HEK293 (cell line): ENCODE measurements around the gene TMEM198.

Experiments
- CTCF ChIA-PET: fragments of 350-600 bp; formaldehyde crosslinking; extraction: SDS; loops from one replicate; lab custom pipeline; 2021; ENCODE audit warnings: antibody characterized with exemption; lab: Yijun Ruan, JAX
- POLR2A ChIA-PET: fragments of 300-600 bp; formaldehyde crosslinking; extraction: SDS; loops from one replicate; lab custom pipeline; 2020; ENCODE audit warnings: antibody characterized with exemption, inconsistent platforms; lab: Yijun Ruan, JAX
- H3K27ac ChIP-seq: fragments of 200-500 bp; sonication (Bioruptor generic); 2 replicates; pipeline ENCODE4 v1.5.1; 2014; ENCODE audit warnings: low read depth, low read length, control low read depth, inconsistent platforms; ENCODE audit errors: extremely low read depth
- H3K36me3 ChIP-seq, 2 experiments: fragments of 200-500 bp in 1 of 2; sonication (Bioruptor generic) in 1 of 2; 1 replicate in 1 of 2; 2 replicates in 1 of 2; pipeline ENCODE4 v1.5.1; 2014 to 2017; ENCODE audit warnings: inconsistent platforms in 2 of 2, low read length in 2 of 2; ENCODE audit not compliant: control insufficient read depth in 2 of 2, insufficient read depth in 1 of 2
- H3K4me1 ChIP-seq: fragments of 200-500 bp; sonication (Bioruptor generic); 2 replicates; pipeline ENCODE4 v1.5.1; 2014; ENCODE audit warnings: mild to moderate bottlenecking, low read length, inconsistent platforms; ENCODE audit not compliant: control insufficient read depth, insufficient read depth
- H3K4me3 ChIP-seq: 2 replicates; pipeline ENCODE4 v1.5.1; 2011; ENCODE audit warnings: low read depth, mild to moderate bottlenecking, control low read depth, low read length, moderate library complexity
- H3K9me3 ChIP-seq: fragments of 200-500 bp; sonication (Bioruptor generic); 2 replicates; pipeline ENCODE4 v1.5.1; 2014; ENCODE audit warnings: low read depth, low read length, inconsistent platforms; ENCODE audit not compliant: control insufficient read depth, insufficient read depth
- KLF10 ChIP-seq: fragments of 450-650 bp; IDR thresholded peaks from 2 replicates; pipeline ENCODE4 v1.5.1; 2018; ENCODE audit warnings: missing biosample characterization, mild to moderate bottlenecking, missing genetic modification characterization
- KLF9 ChIP-seq: fragments of 450-650 bp; formaldehyde crosslinking; IDR thresholded peaks from 2 replicates; pipeline ENCODE4 v1.5.1; 2016; ENCODE audit warnings: missing biosample characterization, missing genetic modification characterization, low read depth
- MYNN ChIP-seq: fragments of 450-650 bp; formaldehyde crosslinking; IDR thresholded peaks from 2 replicates; pipeline ENCODE4 v1.5.1; 2016; ENCODE audit warnings: missing biosample characterization, missing genetic modification characterization, borderline replicate concordance
- ZBTB48 ChIP-seq: fragments of 450-650 bp; formaldehyde crosslinking; IDR thresholded peaks from 2 replicates; pipeline ENCODE4 v1.5.1; 2016; ENCODE audit warnings: missing biosample characterization, missing genetic modification characterization
- ZBTB8A ChIP-seq: fragments of 450-650 bp; formaldehyde crosslinking; IDR thresholded peaks from 2 replicates; pipeline ENCODE4 v1.5.1; 2016; ENCODE audit warnings: missing biosample characterization, missing genetic modification characterization
- ZFP3 ChIP-seq: fragments of 450-650 bp; formaldehyde crosslinking; IDR thresholded peaks from 2 replicates; pipeline ENCODE4 v1.5.1; 2016; ENCODE audit warnings: low read depth, missing biosample characterization, missing genetic modification characterization
- ZNF211 ChIP-seq: fragments of 450-650 bp; formaldehyde crosslinking; IDR thresholded peaks from 2 replicates; pipeline ENCODE4 v1.5.1; 2016; ENCODE audit warnings: low read depth, missing biosample characterization, missing genetic modification characterization
- ZNF266 ChIP-seq: fragments of 450-650 bp; formaldehyde crosslinking; IDR thresholded peaks from 2 replicates; pipeline ENCODE4 v1.5.1; 2016; ENCODE audit warnings: missing biosample characterization, missing genetic modification characterization, low read depth
- ZNF341 ChIP-seq: fragments of 450-650 bp; formaldehyde crosslinking; IDR thresholded peaks from 2 replicates; pipeline ENCODE4; 2016; ENCODE audit warnings: low read depth, missing biosample characterization, missing genetic modification characterization
- ZNF354C ChIP-seq: fragments of 450-650 bp; formaldehyde crosslinking; IDR thresholded peaks from 2 replicates; pipeline ENCODE4 v1.5.1; 2016; ENCODE audit warnings: missing biosample characterization, missing genetic modification characterization, low read depth, borderline replicate concordance
- ZNF416 ChIP-seq: fragments of 450-650 bp; formaldehyde crosslinking; IDR thresholded peaks from 2 replicates; pipeline ENCODE4 v1.5.1; 2016; ENCODE audit warnings: missing biosample characterization, missing genetic modification characterization
- ZNF426 ChIP-seq: fragments of 450-650 bp; formaldehyde crosslinking; IDR thresholded peaks from 2 replicates; pipeline ENCODE4 v1.5.1; 2017; ENCODE audit warnings: missing biosample characterization, missing genetic modification characterization, mild to moderate bottlenecking, inconsistent platforms, moderate library complexity
- ZNF529 ChIP-seq: fragments of 450-650 bp; formaldehyde crosslinking; IDR thresholded peaks from 2 replicates; pipeline ENCODE4 v1.5.1; 2017; ENCODE audit warnings: missing genetic modification characterization, missing biosample characterization; ENCODE audit not compliant: insufficient replicate concordance
- ZNF624 ChIP-seq: fragments of 450-650 bp; formaldehyde crosslinking; IDR thresholded peaks from 2 replicates; pipeline ENCODE4 v1.5.1; 2017; ENCODE audit warnings: missing biosample characterization, missing genetic modification characterization
- ZNF629 ChIP-seq: fragments of 450-650 bp; formaldehyde crosslinking; IDR thresholded peaks from 2 replicates; pipeline ENCODE4 v1.5.1; 2017; ENCODE audit warnings: missing biosample characterization, missing genetic modification characterization
- TF ChIP-seq, protein P1 (sequence below): fragments of 450-650 bp; formaldehyde crosslinking; IDR thresholded peaks from 2 replicates; pipeline ENCODE4 v1.5.1; 2016; ENCODE audit warnings: missing biosample characterization, missing genetic modification characterization, low read depth
- TF ChIP-seq, protein P2 (sequence below): fragments of 450-650 bp; formaldehyde crosslinking; IDR thresholded peaks from 2 replicates; pipeline ENCODE4 v1.5.1; 2016; ENCODE audit warnings: missing biosample characterization, missing genetic modification characterization
- TF ChIP-seq, protein P3 (sequence below): fragments of 450-650 bp; formaldehyde crosslinking; IDR thresholded peaks from 2 replicates; pipeline ENCODE4 v1.5.1; 2017; ENCODE audit warnings: missing biosample characterization, mild to moderate bottlenecking, missing genetic modification characterization, moderate library complexity
- TF ChIP-seq, protein P4 (sequence below): fragments of 450-650 bp; formaldehyde crosslinking; IDR thresholded peaks from 2 replicates; pipeline ENCODE4 v1.5.1; 2016; ENCODE audit warnings: missing biosample characterization, missing genetic modification characterization
- TF ChIP-seq, protein P5 (sequence below): fragments of 450-650 bp; formaldehyde crosslinking; IDR thresholded peaks from 2 replicates; pipeline ENCODE4 v1.5.1; 2016; ENCODE audit warnings: missing biosample characterization, missing genetic modification characterization
- TF ChIP-seq, protein P6 (sequence below): fragments of 450-650 bp; formaldehyde crosslinking; IDR thresholded peaks from 2 replicates; pipeline ENCODE4 v1.5.1; 2016; ENCODE audit warnings: missing biosample characterization, missing genetic modification characterization

Gene TMEM198

DNA sequence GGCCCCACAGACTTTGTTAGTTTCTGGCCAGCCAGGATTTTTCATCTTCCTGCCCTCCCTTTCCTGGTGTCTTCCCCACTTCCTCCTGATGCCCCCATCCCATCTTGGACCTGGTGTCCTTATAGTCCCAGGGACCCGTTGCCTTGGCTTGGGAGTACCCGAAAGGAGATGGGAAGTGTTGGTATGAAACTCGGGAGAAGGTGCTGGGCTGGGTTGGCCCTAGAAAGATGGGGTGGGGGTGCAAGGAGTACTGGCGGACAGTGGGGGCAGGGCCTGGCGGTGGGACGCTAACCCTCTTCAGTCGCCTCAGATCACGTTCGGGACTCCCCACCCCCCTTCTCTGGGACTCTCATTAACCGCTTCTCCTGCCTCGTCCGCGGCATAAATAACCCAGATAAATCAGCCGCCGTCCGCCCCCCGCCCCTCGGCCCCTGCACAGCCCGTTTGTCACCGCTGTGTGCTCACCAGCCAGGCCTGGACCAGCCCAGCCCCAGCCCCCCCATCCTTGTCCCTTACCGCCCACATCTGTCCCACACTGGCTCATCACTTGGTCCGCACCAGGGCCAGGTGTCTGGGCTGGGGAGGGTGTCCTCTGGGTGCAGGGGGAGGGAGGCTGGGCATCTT, 33.2 kb upstream of the TMEM198 start:
- Histone ChIP-seq H3K9me3 (no peaks in the 10 kb centered on the region), H3K4me3 (no peak overlapping the region), H3K27ac (no peak overlapping the region), H3K4me1 (peaks cover 2% of the 10 kb centered on the region), H3K36me3 (peaks cover 0 to 19% of the 10 kb centered on the region in 2 experiments; a peak in 1 of 3 replicates)
- TF ChIP-seq, protein P1, sequence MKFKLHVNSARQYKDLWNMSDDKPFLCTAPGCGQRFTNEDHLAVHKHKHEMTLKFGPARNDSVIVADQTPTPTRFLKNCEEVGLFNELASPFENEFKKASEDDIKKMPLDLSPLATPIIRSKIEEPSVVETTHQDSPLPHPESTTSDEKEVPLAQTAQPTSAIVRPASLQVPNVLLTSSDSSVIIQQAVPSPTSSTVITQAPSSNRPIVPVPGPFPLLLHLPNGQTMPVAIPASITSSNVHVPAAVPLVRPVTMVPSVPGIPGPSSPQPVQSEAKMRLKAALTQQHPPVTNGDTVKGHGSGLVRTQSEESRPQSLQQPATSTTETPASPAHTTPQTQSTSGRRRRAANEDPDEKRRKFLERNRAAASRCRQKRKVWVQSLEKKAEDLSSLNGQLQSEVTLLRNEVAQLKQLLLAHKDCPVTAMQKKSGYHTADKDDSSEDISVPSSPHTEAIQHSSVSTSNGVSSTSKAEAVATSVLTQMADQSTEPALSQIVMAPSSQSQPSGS (tag by site-specific recombination): no peak
- TF ChIP-seq ZNF416: no peak
- TF ChIP-seq ZFP3 (tag by site-specific recombination): no peak
- no peak for TF ChIP-seq ZNF341 (tag by site-specific recombination)
- no peak for TF ChIP-seq ZNF354C (tag by site-specific recombination)
- no peak for TF ChIP-seq ZBTB48 (tag by site-specific recombination)
- TF ChIP-seq, protein P2, sequence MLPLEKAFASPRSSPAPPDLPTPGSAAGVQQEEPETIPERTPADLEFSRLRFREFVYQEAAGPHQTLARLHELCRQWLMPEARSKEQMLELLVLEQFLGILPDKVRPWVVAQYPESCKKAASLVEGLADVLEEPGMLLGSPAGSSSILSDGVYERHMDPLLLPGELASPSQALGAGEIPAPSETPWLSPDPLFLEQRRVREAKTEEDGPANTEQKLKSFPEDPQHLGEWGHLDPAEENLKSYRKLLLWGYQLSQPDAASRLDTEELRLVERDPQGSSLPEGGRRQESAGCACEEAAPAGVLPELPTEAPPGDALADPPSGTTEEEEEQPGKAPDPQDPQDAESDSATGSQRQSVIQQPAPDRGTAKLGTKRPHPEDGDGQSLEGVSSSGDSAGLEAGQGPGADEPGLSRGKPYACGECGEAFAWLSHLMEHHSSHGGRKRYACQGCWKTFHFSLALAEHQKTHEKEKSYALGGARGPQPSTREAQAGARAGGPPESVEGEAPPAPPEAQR (tag by site-specific recombination): no peak
- POLR2A ChIA-PET: interaction anchor here (0.6 to 2.0 kb wide), 6 partner anchors 11 to 31 kb away, joined by 3 to 21 read pairs (median 6); partner anchors contain the start of gene GMPPA
- CTCF ChIA-PET: interaction anchor here (0.6 to 9.5 kb wide), 24 partner anchors 8 to 1759 kb away, joined by 3 to 150 read pairs (median 5); partner anchors contain the start of genes DNPEP, GMPPA and STK16

DNA sequence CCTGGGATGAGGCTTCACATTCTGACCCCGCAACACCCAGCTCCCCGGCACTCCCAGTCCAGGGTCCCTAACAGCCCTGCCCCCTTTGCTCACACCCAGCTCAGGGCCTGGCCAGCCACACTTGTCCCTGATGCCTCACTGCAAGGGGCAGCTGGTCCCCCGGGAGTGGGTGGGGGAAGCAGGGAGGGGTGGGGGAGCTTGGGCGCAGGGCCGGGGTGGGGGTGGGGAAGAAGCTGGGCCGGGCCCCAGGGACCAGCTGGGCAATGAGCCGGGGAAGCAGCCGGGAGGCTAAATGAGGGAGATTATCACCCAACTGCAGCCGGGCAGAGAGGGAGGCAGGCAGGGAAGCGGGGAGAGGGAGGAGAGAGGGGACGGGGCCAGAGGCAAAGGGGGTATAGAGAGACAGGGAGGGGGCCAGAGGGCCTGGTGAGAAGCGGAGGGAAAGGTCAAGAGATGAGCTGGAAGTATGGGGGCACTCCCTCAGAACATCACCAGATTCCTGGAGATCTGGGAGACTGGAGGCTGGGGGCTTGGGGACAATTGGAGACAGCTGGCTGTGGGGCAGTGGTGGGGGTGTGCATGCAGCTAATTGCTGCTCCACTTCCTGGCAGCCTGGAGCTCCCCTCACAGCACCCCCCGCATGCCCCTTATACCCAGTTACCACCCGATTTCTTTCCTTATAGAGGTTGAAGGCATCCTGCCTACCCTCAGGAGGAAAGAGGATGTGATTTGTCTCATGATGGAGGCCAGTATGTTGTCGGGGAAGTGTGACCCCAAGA, 32.1 kb upstream of the TMEM198 start:
- ChIA-PET POLR2A (interaction anchor here (1.1 to 1.3 kb wide), 2 partner anchors 13 kb away, joined by 4 read pairs; partner anchors contain the start of gene GMPPA), CTCF (interaction anchor here (0.6 to 9.5 kb wide), 8 partner anchors 9 to 339 kb away, joined by 3 to 150 read pairs (median 4); partner anchors contain the start of gene GMPPA)
- TF ChIP-seq ZNF529 (no peak), KLF10 (tag by site-specific recombination) (no peak), ZNF629 (no peak), ZNF211 (tag by site-specific recombination) (no peak), MYNN (tag by site-specific recombination) (no peak), ZBTB8A (tag by site-specific recombination) (no peak), KLF9 (no peak), ZNF624 (tag by site-specific recombination) (no peak), ZNF426 (tag by site-specific recombination) (no peak), ZNF266 (no peak)
- TF ChIP-seq, protein P3, sequence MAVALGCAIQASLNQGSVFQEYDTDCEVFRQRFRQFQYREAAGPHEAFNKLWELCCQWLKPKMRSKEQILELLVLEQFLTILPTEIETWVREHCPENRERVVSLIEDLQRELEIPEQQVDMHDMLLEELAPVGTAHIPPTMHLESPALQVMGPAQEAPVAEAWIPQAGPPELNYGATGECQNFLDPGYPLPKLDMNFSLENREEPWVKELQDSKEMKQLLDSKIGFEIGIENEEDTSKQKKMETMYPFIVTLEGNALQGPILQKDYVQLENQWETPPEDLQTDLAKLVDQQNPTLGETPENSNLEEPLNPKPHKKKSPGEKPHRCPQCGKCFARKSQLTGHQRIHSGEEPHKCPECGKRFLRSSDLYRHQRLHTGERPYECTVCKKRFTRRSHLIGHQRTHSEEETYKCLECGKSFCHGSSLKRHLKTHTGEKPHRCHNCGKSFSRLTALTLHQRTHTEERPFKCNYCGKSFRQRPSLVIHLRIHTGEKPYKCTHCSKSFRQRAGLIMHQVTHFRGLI (tag by site-specific recombination): no peak
- TF ChIP-seq, protein P4, sequence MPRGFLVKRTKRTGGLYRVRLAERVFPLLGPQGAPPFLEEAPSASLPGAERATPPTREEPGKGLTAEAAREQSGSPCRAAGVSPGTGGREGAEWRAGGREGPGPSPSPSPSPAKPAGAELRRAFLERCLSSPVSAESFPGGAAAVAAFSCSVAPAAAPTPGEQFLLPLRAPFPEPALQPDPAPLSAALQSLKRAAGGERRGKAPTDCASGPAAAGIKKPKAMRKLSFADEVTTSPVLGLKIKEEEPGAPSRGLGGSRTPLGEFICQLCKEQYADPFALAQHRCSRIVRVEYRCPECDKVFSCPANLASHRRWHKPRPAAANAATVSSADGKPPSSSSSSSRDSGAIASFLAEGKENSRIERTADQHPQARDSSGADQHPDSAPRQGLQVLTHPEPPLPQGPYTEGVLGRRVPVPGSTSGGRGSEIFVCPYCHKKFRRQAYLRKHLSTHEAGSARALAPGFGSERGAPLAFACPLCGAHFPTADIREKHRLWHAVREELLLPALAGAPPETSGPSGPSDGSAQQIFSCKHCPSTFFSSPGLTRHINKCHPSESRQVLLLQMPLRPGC: no peak
- TF ChIP-seq, protein P5, sequence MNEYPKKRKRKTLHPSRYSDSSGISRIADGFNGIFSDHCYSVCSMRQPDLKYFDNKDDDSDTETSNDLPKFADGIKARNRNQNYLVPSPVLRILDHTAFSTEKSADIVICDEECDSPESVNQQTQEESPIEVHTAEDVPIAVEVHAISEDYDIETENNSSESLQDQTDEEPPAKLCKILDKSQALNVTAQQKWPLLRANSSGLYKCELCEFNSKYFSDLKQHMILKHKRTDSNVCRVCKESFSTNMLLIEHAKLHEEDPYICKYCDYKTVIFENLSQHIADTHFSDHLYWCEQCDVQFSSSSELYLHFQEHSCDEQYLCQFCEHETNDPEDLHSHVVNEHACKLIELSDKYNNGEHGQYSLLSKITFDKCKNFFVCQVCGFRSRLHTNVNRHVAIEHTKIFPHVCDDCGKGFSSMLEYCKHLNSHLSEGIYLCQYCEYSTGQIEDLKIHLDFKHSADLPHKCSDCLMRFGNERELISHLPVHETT: no peak
- TF ChIP-seq, protein P6, sequence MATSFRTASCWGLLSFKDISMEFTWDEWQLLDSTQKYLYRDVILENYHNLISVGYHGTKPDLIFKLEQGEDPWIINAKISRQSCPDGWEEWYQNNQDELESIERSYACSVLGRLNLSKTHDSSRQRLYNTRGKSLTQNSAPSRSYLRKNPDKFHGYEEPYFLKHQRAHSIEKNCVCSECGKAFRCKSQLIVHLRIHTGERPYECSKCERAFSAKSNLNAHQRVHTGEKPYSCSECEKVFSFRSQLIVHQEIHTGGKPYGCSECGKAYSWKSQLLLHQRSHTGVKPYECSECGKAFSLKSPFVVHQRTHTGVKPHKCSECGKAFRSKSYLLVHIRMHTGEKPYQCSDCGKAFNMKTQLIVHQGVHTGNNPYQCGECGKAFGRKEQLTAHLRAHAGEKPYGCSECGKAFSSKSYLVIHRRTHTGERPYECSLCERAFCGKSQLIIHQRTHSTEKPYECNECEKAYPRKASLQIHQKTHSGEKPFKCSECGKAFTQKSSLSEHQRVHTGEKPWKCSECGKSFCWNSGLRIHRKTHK (tag by site-specific recombination): no peak
- peaks cover 0 to 8% of the 10 kb centered on the region in 2 experiments; a peak in 1 of 3 replicates for H3K36me3 ChIP-seq
- no peak overlapping the region for H3K27ac ChIP-seq
- H3K4me1 ChIP-seq: peaks cover 2% of the 10 kb centered on the region
- no peak overlapping the region for H3K4me3 ChIP-seq
- no peaks in the 10 kb centered on the region for H3K9me3 ChIP-seq
